ENCODE results near the gene MON1B.
A peak's percentile ranks its signal among the peaks of the same experiment; 100 is the strongest.
"Not testable (repeated sequence)": the region's sequence is repeated elsewhere in the genome, so short reads cannot be mapped to it uniquely, and the experiment has no call there.

Gene MON1B

DNA sequence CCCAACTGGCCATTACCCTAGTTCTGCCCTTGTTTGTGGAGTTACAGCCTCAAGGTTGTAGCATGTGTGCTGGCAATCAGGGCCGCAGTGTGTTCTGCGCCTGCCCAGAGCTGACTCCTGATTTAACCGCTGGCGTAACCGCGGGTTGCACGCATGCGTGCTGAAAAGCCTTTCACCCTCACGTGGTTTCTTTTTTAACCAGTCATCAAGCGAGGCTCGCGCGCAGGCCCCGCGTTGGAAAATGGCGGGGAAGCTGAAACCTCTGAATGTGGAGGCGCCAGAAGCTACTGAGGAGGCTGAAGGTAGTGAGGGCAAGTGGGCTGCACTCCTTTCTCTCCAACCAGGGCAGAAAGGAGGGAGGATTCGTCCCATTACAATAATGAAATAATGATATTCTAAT, 8.2 kb downstream of the MON1B start, which contains the start of gene SYCE1L:
Gene SYCE1L, plus strand, starts transcription at position 198 of the 400 bp plus-strand sequence. Its CDS starts 44 bp downstream, at position 242.
- no peak for DNase-seq

DNA sequence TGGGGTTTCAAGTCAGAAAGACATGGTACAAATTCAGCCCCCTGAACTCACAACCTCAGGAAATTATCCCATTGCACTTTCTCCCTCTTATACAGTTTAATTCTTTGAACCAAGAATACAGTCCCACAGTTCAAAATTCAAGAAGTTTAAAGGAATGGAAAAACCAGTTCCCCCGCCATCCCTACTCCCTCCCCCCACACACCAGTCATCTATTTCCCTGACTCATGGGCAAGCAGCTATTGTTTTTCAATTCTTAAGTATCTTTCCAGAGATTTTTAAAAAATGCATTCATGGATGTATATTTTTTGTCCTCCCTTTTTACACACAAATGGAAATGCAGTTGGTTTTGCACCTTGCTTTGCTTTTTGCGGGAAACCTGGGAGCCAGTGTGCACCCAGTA, 15.5 kb downstream of the MON1B start:
- DNase-seq: no peak

DNA sequence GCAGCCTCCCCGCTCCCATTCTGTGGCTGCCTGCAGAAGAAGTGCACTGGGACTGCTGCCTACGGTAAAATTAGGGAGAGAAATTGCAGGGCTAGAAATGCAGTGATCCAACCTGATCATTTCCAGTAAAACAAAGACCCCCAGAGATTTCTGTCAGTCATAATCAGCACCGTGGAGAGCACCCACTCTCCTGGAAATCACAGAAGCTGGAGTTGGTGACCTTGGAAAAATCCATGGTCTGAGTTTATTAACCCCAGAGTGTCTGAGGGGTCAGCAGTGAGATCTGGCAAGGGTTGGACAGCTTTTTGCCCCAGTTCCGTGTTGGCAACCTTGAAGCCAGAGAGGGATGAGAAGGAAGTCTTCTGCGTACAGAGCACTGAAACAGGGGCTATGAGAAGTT, 16.0 kb downstream of the MON1B start:
- DNase-seq: no peak

DNA sequence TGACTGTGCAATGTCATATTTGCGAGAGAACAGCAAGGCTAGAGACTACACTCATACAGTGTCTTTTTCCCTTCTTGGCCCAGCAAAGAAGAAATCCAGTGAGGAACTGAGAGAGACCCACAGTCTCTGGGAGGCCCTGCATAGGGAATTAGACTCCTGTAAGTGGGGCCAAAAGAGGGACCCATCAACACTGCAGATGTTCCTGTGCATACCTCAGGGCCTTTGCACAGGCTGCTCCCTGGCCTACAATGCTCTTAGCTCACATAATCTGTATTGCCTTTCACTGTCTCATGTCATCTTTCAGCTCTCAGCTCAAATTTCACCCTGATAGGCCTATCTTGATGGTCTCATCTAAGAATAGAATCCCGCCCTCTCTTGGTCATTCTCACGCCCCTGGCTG, 17.4 kb downstream of the MON1B start:
- no peak for DNase-seq

DNA sequence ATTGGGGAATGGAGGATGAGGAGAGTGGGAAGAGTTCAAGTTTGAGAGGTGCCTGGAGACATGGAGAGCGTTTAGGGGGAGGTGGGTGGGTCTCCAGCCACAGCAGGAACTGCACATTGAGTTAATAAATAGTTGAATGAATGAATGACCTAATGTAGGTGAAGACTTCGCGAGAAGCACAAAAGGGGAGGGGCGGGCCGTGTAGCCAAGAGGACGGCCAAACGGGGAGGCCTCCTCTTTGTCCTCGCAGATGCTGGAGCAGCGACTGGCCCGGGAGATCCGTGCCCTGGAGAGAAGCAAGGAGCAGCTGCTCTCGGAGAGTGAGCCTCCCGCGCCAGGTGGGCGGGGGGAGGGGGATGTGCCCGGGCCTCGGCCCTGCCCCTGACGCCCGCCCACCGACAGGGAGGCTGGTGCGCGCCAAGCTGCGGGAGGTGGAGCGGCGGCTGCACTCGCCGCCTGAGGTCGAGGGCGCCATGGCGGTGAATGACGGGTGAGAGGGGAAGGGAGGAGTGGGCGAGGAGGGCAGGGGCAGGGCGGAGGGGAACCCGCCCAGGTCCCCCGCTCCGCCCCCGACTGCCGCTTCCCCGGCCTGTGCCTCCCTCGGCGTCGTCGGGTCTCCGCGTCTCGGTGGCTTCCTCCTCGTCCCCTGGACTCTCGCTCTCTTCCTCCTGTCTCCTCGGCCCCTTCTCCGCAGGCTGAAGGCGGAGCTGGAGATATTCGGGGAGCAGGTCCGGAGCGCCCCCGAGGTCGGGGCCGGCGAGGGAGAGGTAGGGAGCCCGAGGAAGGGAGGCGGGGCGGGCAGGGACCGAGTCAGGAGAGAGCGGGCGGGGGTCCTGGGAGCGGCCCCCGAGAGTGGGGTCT, 21.1 kb downstream of the MON1B start:
- peak; percentile 87 for DNase-seq

DNA sequence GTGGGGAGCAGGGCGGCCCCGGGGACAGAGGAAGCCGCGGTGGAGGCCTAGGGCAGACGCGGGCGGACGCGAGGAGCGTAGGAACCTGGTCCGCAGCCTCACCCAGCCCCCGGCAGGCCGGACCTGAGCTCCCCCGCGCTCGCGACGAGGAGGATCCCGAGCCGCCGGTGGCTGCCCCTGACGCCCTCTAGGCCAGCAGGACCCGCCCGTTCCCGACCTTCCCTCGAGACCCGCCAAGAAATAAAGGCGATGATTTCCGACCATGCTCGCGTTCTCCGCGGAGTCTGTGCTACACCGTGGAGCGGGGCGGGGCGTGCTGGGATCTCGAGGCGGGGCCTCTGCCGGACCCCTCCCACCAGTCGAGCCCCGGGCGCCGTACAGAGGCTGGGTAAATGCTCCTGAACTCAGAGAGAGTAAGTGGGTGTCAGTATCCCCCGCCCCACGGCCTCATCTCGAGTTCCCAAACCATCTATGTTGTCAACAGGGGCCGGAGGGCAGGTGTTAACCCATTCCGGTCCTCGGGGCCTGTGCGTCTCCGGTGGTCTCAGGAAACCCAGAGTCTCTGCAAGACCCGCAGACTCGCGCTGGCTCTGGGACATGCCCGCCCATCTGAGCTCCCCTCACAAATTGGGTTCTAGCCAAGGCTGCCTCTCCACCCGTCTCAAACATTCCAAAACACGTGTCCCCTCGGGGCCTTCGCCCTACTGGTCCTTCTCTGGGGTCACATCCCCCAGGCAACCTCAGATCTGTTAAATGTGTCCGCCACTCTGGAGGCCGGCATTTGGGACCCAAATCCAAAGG, 22.0 kb downstream of the MON1B start:
- DNase-seq: peak; percentile 82

DNA sequence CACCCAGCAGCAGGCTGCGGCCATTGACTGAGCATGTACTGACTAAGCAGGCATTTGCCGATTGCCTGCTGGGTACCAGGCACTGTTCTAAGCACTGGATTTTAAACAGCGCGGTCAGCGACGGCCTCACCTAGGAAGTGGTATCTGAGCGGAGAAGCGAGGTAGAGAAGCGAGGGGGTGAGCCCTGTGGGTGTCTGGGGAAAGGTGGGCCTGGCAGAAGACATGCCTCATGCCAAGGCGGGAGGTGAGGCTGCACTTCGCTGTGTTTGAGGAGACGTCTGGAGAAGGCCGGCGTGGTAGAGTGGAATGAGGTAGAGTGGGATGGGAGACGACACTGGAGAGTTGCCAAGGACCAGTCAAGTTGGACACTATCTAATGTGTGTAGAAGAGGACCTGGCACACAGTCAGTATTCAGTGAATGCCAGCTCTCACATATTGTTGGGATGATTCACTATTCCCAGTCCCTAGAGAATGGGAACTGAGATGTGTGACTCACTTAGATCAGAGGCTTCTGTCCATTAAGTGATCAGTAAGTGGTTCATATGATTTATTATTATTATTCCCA, 22.6 kb downstream of the MON1B start:
- no peak for DNase-seq

DNA sequence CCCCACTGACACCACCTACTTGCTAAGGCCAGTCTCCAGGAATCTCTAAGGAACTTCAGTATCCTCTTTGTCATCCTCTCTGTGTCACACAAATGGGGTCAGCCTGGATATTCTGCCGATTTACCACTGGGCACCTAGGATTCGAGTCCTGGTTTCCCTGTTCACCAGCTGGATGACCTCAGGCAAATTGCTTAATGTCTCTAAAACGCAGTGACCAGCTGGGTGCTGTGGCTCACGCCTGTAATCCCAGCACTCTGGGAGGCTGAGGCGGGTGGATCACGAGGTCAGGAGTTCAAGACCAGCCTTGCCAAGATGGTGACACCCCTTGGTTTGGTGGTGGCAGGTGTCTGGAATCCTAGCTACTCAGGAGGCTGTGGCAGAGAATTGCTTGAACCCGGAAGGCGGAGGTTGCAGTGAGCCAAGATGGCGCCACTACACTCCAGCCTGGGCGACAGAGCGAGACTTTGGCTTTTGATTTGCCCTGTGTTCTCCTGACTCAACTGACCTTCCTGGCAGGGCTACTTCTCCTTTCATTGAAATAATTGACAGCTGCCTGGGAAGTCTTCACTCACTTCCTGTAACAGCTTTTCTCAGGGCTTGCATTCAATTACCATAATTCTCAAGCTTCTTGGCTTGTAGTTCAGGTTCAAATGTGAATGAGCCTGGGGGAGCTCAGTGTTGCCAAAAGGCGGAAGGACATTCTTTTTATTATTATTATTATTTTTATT, 23.6 kb downstream of the MON1B start:
- DNase-seq: no peak

DNA sequence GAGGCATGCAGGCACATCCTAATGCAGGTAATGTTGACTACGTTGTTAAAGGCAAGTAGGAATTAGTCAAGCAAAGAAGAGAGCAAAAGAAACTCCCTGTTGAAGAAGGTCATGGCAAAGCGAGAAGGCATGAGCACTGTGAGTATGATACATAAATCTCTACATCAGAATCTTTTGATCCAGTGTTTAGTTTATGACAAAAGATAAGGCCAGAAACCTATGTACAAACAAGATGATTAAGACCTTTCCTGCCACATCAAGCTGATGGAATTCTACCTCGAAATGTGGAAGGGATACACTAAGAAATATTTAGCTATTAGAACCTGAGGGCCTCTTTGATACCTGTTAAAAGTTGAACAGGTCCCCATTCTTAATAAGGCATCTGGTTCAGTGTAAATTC, 28.4 kb downstream of the MON1B start:
- no peak for DNase-seq

DNA sequence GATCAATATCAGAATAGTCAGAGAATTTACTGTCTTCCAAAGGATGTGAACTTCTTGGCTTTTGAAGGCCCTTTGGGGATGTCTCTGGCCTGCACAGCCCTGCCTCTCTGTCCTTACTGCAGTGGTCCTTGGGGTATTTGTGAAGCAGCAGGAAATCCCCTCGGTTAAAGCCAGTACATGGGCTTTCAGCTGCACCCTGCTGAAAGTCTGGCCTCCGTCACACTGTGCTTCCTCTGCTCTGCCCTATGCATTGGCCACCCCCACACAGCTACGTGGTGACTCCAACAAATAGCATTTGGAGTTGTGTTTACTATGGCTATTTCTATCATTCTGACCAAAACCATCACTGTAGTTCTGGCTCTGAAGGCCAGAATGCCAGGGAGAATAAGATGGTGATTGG, 29.4 kb downstream of the MON1B start:
- DNase-seq: no peak

DNA sequence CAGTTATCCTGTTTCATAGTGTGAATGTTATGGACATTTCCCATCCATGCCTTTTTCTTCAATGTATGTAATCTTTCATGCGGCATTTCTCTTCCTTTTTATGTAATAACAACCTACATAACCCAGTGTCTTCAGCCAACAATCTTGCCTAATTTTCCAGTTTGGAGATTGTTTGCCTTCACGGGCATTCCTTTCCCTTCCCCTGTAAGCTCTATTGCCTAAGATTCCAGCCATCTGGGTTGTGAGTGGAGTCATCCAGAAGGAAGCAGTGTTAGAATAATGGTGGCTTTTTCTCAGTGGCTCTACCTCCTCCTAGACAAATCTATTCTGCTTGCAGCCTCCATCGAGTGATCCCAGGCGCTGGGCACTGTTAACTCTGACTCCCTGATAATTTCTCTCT, 30.5 kb downstream of the MON1B start:
- DNase-seq: no peak

DNA sequence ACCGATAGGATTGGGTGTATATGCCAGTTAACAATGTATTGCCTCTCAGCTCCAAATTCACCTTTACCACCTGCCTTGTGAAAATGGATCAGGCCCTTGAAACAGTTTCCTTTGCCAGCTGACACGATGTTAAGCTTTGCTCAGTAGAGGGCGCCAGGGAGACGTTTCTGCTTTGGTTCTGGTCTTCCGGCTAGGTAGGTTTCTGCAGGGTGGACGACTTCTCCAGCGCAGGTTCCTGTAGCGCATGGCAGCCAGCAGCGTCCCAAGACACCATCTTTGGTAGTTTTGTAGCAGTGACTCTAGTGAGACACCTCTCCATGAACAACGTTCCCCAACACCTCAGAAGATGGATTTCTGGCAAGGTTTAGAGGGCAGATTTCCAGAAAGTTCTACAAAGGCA, 32.2 kb downstream of the MON1B start:
- DNase-seq: peak; percentile 43

DNA sequence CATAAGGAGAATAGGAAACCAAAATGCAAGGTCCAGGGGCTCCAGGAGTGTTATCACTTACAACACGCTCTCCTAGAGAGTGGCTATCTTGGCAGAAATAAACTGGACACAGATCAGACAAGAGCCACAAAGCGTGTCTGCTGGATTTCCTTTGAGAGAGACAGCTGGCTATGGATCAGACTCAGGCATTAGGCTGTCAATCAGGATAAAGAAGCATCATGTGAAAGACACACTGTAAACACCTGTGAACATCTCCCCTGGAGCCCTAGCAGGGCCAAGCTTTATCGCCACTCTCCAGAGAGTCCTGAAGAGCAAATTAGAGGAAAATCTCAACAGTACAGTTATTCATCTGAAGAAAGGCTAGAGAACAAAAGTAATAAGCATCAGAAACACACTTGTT, 34.2 kb downstream of the MON1B start:
- DNase-seq: no peak

DNA sequence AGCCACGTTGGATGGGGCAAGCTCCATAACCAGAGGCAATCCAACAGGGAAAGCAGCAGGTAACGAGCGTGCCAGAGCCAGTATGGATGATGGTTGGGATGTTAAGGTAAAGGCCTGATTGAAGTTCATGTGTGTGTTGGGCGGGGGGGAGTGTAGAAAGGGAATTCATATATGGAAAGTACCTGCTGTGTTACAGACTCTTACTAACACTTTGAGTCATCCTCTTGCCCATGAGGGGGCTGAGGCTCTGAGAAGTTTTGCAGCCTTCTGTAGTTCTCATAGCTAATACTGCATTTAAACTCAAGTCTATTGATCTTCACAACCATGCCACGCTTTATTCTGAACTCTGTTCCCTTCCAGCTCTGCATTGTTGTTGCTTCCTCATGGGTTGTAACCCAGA, 36.8 kb downstream of the MON1B start:
- no peak for DNase-seq

DNA sequence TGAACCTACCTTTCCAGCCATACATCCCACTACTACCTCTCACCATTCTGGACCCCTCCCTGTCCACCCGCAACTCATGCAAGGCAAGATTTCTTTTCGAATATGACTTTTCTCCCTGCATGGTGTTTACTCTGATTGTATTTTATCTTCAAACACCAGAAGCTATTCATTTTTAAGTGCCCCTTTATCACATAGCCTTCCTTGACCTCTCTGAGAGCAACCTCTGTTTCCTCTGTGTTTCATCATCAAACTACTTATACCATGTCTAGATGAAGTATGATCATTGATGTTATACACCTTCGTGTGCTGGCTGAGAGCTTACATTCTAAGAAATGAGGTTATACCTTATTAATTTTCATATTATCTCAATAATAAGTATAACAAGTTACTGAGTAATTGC, 40.1 kb downstream of the MON1B start:
- DNase-seq: no peak

DNA sequence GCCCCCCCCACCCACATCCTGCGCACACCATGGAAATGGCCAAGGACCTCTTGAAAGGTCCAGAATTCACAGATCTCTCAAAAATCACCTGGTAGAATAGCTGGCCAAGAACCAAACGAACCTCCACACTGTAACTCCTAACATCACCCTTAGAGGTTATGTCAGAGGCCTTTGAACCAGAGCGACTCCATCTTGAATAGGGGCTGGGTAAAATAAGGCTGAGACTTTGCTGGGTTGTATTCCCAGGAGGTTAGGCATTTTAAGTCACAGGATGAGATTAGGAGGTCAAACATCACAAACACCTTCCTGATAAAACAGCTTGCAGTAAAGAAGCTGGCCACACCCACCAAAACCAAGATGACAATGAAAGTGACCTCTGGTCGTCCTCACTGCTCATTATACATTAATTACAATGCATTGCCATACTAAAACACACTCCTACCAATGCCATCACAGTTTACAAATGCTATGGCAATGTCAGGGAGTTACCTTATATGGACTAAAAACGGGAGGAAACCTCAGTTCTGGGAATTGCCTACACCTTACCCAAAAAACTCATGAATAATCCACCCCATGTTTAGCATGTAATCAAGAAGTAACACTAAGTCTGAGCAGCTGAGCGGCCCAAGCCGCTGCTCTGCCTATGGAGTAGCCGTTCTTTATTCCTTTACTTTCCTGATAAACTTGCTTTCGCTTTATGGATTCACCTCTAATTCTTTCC, 43.0 kb downstream of the MON1B start:
- DNase-seq: no peak

DNA sequence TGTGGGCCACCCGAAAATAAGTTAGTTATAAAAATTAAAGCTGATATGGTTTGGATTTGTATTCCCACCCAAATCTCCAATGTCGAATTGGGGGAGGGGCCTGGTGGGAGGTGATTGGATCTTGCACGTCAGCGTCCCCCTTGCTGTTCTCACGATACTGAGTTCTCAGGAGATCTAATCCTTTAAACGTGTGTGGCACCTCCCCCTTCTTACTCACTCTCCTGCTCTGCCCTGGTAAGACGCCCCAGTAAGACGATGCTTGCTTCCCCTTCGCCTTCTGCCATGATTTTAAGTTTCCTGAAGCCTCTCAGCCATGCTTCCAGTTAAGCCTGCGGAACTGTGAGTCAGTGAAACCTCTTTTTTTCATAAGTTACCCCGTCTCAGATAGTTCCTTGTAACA, 43.6 kb downstream of the MON1B start:
- no peak for DNase-seq

DNA sequence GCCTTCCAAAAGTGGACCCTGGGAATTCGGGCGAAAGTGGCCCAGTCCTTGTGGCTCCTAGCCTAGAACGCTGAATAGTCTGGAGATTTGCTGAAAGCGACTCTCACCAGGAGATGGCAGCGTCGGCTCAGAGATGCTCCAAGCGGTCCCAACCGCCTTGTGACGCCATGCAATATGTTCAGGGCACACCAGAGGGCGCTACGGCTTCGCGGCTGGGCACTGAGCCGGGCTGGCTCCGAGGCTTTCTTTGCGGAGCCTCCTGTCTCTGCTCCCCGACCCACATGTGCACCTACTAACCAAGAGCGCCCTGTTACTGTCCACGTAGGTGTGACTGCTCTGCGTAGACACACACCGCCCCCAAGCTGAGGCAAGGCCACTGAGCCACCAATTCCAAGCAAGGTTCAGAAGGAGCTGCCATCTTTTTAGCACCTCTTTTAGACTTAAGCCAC, 45.1 kb downstream of the MON1B start:
- peak; percentile 91 for DNase-seq

DNA sequence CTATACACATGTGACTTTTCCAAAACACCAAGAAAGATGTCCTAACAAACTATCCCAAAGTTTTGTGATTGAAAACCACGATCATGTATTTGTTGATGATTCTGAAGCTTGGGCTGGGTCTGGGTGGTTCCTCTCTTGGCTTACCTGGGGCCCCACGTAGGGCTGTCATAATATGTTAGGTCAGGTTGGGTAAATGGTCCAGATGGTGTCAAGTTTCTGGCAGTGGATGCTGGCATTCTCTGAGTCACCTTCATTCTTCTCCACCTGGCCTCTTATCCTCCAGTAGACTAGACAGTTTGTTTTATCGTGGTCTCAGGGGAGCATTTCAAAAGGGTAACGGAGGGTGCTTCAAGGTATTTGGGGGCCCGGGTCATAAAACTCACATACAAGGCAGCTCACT, 47.6 kb downstream of the MON1B start:
- DNase-seq: no peak

DNA sequence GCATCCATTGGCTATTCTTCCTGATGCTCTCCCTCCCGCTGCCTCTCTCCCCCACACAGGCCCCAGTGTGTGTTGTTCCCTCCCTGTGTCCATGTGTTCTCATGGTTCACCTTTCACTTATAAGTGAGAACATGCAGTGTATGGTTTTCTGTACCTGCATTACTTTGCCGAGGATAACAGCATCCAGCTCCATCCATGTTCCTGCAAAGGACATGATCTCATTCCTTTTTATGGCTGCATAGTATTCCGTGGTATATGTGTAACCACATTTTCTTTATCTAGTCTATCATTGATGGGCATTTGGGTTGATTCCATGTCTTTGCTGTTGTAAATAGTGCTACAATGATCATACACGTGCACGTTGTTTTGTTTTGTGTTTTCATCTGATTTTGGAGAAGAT, 51.5 kb downstream of the MON1B start:
- DNase-seq: not testable (repeated sequence)

DNA sequence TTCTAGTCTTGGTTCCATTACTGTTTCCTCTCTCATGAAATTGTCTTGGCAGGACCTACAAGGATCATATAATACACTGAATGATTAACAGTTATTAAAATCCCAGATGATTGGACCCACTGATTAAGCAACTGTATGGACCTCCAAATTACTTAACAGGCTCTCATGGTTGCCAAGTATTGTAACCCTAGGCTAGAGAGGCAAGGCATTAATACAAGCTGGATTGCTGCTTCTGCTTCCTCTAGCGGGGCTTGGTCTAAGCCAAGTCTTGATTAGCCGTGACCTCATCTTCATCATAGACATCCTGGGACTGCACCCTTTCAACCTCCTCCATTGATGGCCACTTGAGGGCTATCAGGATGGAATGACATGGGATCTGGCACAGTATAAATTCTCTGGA, 55.2 kb downstream of the MON1B start:
- DNase-seq: no peak

DNA sequence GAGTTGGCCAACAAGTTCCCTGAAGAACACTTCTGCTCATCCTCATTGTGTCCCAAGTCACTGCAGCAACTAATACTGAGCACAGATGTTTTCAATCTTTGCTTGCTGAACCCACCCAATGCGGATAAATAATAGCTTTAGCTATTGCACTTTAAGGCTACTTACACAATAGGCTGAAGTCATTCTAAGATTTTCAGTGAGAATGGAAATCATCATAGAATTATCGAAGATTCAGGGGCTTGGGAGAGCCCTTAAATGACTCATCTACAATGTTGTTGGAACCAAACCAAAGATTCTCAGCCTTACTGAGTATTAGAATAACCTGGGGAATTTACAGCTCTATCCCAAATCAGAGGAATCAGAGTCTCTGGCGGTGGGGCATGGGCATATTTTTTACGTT, 59.4 kb downstream of the MON1B start:
- no peak for DNase-seq

Measured in CD4-positive, alpha-beta T cell treated with Interleukin-17A for 4 hours (primary cell).